CD4-positive, alpha-beta T cell (primary cell): ENCODE data around the gene TUBGCP2. TPM values are rescaled to one million over a fixed set of nuclear protein-coding genes. Genes with fewer than 3 reads are reported as not detected.

Source experiments
- ATAC-seq: fragments of 200-7000 bp; cut with Tn5 transposase; one replicate; pipeline ENCODE4 v1.10.0; 2022; ENCODE audit warnings: mild to moderate bottlenecking; ENCODE audit not compliant: poor library complexity
- CTCF ChIA-PET: fragments of 350-600 bp; sonication (Branson Sonifier 250); formaldehyde crosslinking; loops from one replicate; lab custom pipeline; 2021; ENCODE audit warnings: antibody characterized with exemption, inconsistent platforms; lab: Charles Lee
- POLR2A ChIA-PET: fragments of 350-600 bp; sonication (Branson Sonifier 250); formaldehyde crosslinking; loops from one replicate; lab custom pipeline; 2021; ENCODE audit warnings: antibody characterized with exemption, inconsistent platforms; lab: Charles Lee
- DNase-seq, 14 experiments: peaks; one replicate each; pipeline ENCODE4 v3.0.0-alpha.2; 2013 to 2020; ENCODE audit warnings: mixed read lengths in 2 of 14
- H3K27ac ChIP-seq, 2 donors: one replicate each; pipeline versions ENCODE4 v1.5.1 to v1.7.0; 2013; ENCODE audit warnings: low read length in 2 of 2, low read depth in 1 of 2, mild to moderate bottlenecking in 1 of 2
- H3K27me3 ChIP-seq, 2 experiments: 1 replicate in 1 of 2; 2 replicates in 1 of 2; pipeline versions ENCODE4 v1.6.1 to v1.7.0; 2013; ENCODE audit warnings: low read length in 2 of 2, control low read depth in 1 of 2, mild to moderate bottlenecking in 1 of 2, moderate library complexity in 1 of 2; ENCODE audit not compliant: insufficient read depth in 2 of 2, control insufficient read depth in 1 of 2
- H3K36me3 ChIP-seq: one replicate; pipeline ENCODE4 v1.6.1; 2013; ENCODE audit warnings: low read length, control low read depth; ENCODE audit not compliant: insufficient read depth
- H3K4me1 ChIP-seq: one replicate; pipeline ENCODE4 v1.6.1; 2013; ENCODE audit warnings: low read length, control low read depth; ENCODE audit not compliant: insufficient read depth
- H3K4me3 ChIP-seq: one replicate; pipeline ENCODE4 v1.5.1; 2013; ENCODE audit warnings: mild to moderate bottlenecking, low read length, moderate library complexity
- H3K9me3 ChIP-seq, 2 experiments: 1 replicate in 1 of 2; 2 replicates in 1 of 2; pipeline versions ENCODE4 v1.6.1 to v1.7.0; 2013; ENCODE audit warnings: low read length in 2 of 2, mild to moderate bottlenecking in 2 of 2, control low read depth in 1 of 2, moderate library complexity in 1 of 2; ENCODE audit not compliant: control insufficient read depth in 1 of 2, insufficient read depth in 1 of 2
- H3K27ac Mint-ChIP-seq: one replicate; pipeline ENCODE4 v1.8.0; 2020; ENCODE audit warnings: mixed read lengths
- H3K27me3 Mint-ChIP-seq: one replicate; pipeline ENCODE4 v1.8.0; 2021; ENCODE audit warnings: mixed read lengths
- H3K36me3 Mint-ChIP-seq: one replicate; pipeline ENCODE4 v1.8.0; 2021; ENCODE audit warnings: low read depth, mixed read lengths
- H3K4me1 Mint-ChIP-seq: one replicate; pipeline ENCODE4 v1.8.0; 2021; ENCODE audit warnings: low read depth, mixed read lengths
- H3K4me3 Mint-ChIP-seq: one replicate; pipeline ENCODE4 v1.8.0; 2020; ENCODE audit warnings: mild to moderate bottlenecking, mixed read lengths
- H3K9me3 Mint-ChIP-seq: one replicate; pipeline ENCODE4 v1.8.0; 2020; ENCODE audit warnings: mixed read lengths
- intact Hi-C, 2 experiments: fragments of 100-400 bp; cut with DNase I in 1 of 2; cut with micrococcal nuclease in 1 of 2; formaldehyde crosslinking; loops; one replicate each; pipeline versions ENCODE4 v1.15.1 to v1.9.0; 2023 to 2025; cut with DNase I, micrococcal nuclease
- total RNA-seq, 174 experiments: library from RNA in 2 of 174; stranded (reverse) in 2 of 174; gene quantifications; one replicate each; pipeline ENCODE4 v1.2.3 and lab custom pipeline; 2021 to 2026
- TF ChIP-seq, protein P1 (sequence below): fragments of 200-600 bp; IDR thresholded peaks from one replicate; pipeline ENCODE4 v1.8.0; 2022; ENCODE audit warnings: antibody characterized with exemption, mild to moderate bottlenecking

The TUBGCP2 gene
- total RNA-seq, 2 experiments from 2014 or later: 89.3 to 94.2 TPM

DNA sequence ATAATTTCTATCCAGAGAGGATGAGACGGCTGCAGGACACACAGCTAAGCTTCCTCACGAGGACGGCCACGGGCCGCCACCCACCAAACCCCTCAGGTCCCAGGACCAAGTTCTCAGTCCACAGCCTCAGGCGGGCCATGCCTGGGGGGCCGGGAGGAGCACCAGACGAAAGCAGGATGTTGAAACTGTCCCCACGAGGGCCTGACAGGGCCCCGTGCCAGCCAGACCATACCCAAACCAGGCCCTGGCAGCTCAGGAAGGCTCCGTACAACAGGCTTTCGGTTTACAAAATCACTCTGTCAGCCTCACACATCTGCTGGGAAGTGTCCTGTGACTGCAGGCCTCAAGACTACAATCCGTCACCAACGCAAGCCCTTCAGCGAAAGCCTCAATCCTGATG lies 14.5 kb downstream of the TUBGCP2 start:
- no peak overlapping the region for H3K27ac ChIP-seq
- no peaks in the 10 kb centered on the region for H3K9me3 Mint-ChIP-seq
- H3K36me3 Mint-ChIP-seq: peaks cover 72% of the 10 kb centered on the region
- CTCF ChIA-PET: no interaction called here
- no peak overlapping the region for H3K4me3 Mint-ChIP-seq
- H3K4me3 ChIP-seq: no peak overlapping the region
- no peaks in the 10 kb centered on the region for H3K27me3 ChIP-seq
- DNase-seq (peak in 2 of 14 experiments; percentile 37 to 54), ATAC-seq (no peak)
- H3K4me1 Mint-ChIP-seq: no peaks in the 10 kb centered on the region
- no peak overlapping the region for H3K27ac Mint-ChIP-seq
- intact Hi-C loops: no loop called here
- peaks cover 83% of the 10 kb centered on the region for H3K36me3 ChIP-seq
- POLR2A ChIA-PET: no interaction called here
- peaks cover 4% of the 10 kb centered on the region for H3K4me1 ChIP-seq
- TF ChIP-seq, protein P1, sequence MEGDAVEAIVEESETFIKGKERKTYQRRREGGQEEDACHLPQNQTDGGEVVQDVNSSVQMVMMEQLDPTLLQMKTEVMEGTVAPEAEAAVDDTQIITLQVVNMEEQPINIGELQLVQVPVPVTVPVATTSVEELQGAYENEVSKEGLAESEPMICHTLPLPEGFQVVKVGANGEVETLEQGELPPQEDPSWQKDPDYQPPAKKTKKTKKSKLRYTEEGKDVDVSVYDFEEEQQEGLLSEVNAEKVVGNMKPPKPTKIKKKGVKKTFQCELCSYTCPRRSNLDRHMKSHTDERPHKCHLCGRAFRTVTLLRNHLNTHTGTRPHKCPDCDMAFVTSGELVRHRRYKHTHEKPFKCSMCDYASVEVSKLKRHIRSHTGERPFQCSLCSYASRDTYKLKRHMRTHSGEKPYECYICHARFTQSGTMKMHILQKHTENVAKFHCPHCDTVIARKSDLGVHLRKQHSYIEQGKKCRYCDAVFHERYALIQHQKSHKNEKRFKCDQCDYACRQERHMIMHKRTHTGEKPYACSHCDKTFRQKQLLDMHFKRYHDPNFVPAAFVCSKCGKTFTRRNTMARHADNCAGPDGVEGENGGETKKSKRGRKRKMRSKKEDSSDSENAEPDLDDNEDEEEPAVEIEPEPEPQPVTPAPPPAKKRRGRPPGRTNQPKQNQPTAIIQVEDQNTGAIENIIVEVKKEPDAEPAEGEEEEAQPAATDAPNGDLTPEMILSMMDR: no peak
- no peaks in the 10 kb centered on the region for H3K27me3 Mint-ChIP-seq
- H3K9me3 ChIP-seq: no peaks in the 10 kb centered on the region

DNA sequence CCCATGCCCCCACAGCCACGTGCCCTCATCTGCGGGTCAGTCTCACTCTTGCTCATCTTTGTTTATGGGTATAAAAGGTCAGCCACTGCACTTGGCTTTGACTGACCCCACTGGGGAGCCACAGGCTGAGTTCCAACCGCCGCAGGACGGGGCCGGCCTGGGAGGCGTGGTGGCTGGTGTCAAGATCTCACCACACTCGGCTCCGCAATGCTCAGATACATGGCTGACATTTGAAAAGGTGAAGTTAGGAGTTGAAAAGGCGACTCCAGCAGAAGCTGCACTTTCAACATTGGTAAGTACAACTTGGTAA lies 14.9 kb downstream of the TUBGCP2 start:
- POLR2A ChIA-PET: no interaction called here
- Histone ChIP-seq H3K27me3 (no peaks in the 10 kb centered on the region), H3K4me1 (peaks cover 4% of the 10 kb centered on the region), H3K36me3 (peaks cover 83% of the 10 kb centered on the region), H3K4me3 (no peak overlapping the region), H3K9me3 (no peaks in the 10 kb centered on the region), H3K27ac (no peak overlapping the region)
- CTCF ChIA-PET: no interaction called here
- ATAC-seq (no peak), DNase-seq (no peak)
- intact Hi-C loops: no loop called here
- H3K27ac Mint-ChIP-seq: no peak overlapping the region
- no peaks in the 10 kb centered on the region for H3K9me3 Mint-ChIP-seq
- TF ChIP-seq, protein P1: no peak
- H3K4me3 Mint-ChIP-seq: no peak overlapping the region
- H3K4me1 Mint-ChIP-seq: no peaks in the 10 kb centered on the region
- H3K36me3 Mint-ChIP-seq: peaks cover 72% of the 10 kb centered on the region
- H3K27me3 Mint-ChIP-seq: no peaks in the 10 kb centered on the region

DNA sequence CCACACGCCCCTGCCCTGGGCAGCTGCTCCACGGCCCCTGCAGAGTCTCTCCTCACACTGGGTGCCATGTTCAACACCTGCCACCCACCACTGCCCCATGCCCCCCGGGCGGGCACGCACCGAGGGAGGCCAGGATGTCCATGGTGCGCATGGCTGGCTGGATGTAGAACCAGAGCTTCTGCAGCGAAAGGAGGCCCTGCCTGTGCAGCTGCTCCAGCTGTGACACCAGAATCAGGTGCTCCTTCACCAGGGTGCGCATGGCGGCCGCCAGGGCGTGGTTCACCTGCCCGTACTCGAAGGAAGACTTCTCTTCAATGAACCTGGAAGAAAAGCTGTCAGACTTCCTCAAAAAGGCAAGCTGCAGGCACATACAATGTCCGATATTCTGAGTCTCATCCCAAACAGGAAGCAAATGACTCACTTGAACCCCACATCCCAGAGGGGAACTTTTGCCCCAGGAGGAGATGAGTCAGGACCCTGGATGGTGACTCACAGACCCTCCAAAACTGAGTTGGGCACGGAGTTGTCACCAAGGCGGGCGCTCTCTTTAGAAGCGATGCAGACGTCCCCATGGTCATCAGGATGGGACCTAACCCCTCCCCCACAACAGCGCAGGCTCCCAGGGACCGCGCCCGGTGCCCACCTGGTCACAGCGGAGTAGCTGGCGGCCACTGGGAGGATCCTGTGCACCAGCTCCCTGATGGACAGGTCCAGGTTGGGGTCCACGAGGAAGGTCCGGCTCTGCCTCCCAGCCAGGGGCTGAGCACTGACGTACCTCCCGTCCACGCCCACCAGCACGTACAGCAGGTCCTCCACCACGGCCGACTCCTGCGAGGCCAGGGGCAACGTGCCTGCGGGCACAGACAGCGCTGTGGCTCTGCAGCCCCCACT lies 15.5 kb downstream of the TUBGCP2 start:
- TF ChIP-seq, protein P1: no peak
- Histone ChIP-seq H3K9me3 (no peaks in the 10 kb centered on the region), H3K27ac (no peak overlapping the region), H3K36me3 (peaks cover 82% of the 10 kb centered on the region), H3K27me3 (no peaks in the 10 kb centered on the region), H3K4me1 (peaks cover 4% of the 10 kb centered on the region), H3K4me3 (no peak overlapping the region)
- H3K27ac Mint-ChIP-seq: no peak overlapping the region
- CTCF ChIA-PET: no interaction called here
- DNase-seq: peak in 3 of 14 experiments; percentile 30 to 76 (median 67)
- no peak for ATAC-seq
- H3K36me3 Mint-ChIP-seq: peaks cover 69% of the 10 kb centered on the region
- POLR2A ChIA-PET: no interaction called here
- H3K4me3 Mint-ChIP-seq: no peak overlapping the region
- H3K4me1 Mint-ChIP-seq: no peaks in the 10 kb centered on the region
- H3K27me3 Mint-ChIP-seq: no peaks in the 10 kb centered on the region
- H3K9me3 Mint-ChIP-seq: no peaks in the 10 kb centered on the region
- intact Hi-C loops: no loop called here
